K562 (cell line): ENCODE results near the gene PPP6R3.

ENCODE experiments used
- FOXA1 ChIP-seq: fragments of 450-650 bp; IDR thresholded peaks from 2 replicates; pipeline ENCODE4 v1.6.1; 2016; ENCODE audit warnings: mild to moderate bottlenecking, borderline replicate concordance
- FOXM1 ChIP-seq, 2 experiments: fragments of 450-650 bp in 1 of 2; sonication (generic) in 1 of 2; formaldehyde crosslinking in 1 of 2; IDR thresholded peaks; 2 replicates each; pipeline versions ENCODE4 v1.6.1 to v1.9.0; 2017 to 2022; ENCODE audit warnings: low read depth in 2 of 2, mild to moderate bottlenecking in 2 of 2, missing genetic modification reagents in 1 of 2, moderate library complexity in 1 of 2
- GTF2F1 ChIP-seq: IDR thresholded peaks from 2 replicates; pipeline ENCODE4 v1.6.1; 2011; ENCODE audit warnings: low read depth, low read length, improper control_type of control experiment
- RFX5 ChIP-seq: IDR thresholded peaks from 2 replicates; pipeline ENCODE4 v1.6.1; 2011; ENCODE audit warnings: low read depth, mild to moderate bottlenecking, improper control_type of control experiment, low read length
- SIN3A ChIP-seq, 2 experiments: fragments of 150-350 bp in 1 of 2; IDR thresholded peaks; 2 replicates each; pipeline ENCODE4 v1.6.1; 2011 to 2016; ENCODE audit warnings: borderline replicate concordance in 2 of 2, low read depth in 2 of 2, low read length in 2 of 2, mild to moderate bottlenecking in 2 of 2, moderate library complexity in 2 of 2; ENCODE audit not compliant: control insufficient read depth in 1 of 2
- ZNF277 ChIP-seq: fragments of 250-450 bp; sonication (Bioruptor Pico); IDR thresholded peaks from 2 replicates; pipeline ENCODE4 v1.8.0; 2022; ENCODE audit warnings: inconsistent platforms, mild to moderate bottlenecking, moderate library complexity, borderline replicate concordance

GRCh38 chr11:68412593-68413475, 47.7 kb upstream of the PPP6R3 start:
- TF ChIP-seq FOXM1 (IDR thresholded peaks at IDR 0.05; ENCODE audit: low read depth) (no peak), FOXM1 (CRISPR knock-in tag; IDR thresholded peaks at IDR 0.05; ENCODE audit: low read depth) (no peak), SIN3A (IDR thresholded peaks at IDR 0.05; ENCODE audit: borderline replicate concordance in 2 of 2, control insufficient read depth in 1 of 2, low read depth in 2 of 2, low read length in 2 of 2) (no peak), ZNF277 (CRISPR knock-in tag) (no peak), FOXA1 (no peak), GTF2F1 (no peak), RFX5 (no peak)
